Measurements from ENCODE around the gene PKNOX1. TPM values are rescaled to one million over a fixed set of nuclear protein-coding genes. Genes with fewer than 3 reads are reported as not detected.

PKNOX1 gene
- total and polyA plus RNA-seq, 9 of the 15 experiments (the other 6 are each of a cell fraction or from before 2014, with no cell fraction given), result 8.8 to 25.9 (median 13.2) TPM

- peaks cover 47% of the 10 kb centered on the region for H3K79me2 ChIP-seq (ENCODE audit: control insufficient read depth, insufficient read depth, low read length)
- intact Hi-C loops (cut with micrococcal nuclease) (no loop called here), in situ Hi-C loops (cut with MboI) (no loop called here)
- peak; percentile 48 for TF ChIP-seq POLR2G (IDR thresholded peaks at IDR 0.05; ENCODE audit: low read depth, low read length)
- TF ChIP-seq DMBX1 (CRISPR knock-in tag; IDR thresholded peaks at IDR 0.05; ENCODE audit: borderline replicate concordance), result no peak
- no peak for TF ChIP-seq PRDM10 (IDR thresholded peaks at IDR 0.05; ENCODE audit: partially characterized antibody)
- TF ChIP-seq BRCA1 (IDR thresholded peaks at IDR 0.05), result no peak
- no peak for TF ChIP-seq BRCA1 (CRISPR knock-in tag; IDR thresholded peaks at IDR 0.05)
- TF ChIP-seq TBP (optimal IDR thresholded peaks at IDR 0.05; ENCODE audit: low read depth, low read length), result no peak
- no peak for TF ChIP-seq CTCF (IDR thresholded peaks at IDR 0.05 in 2 of 3, conservative IDR thresholded peaks at IDR 0.05 in 1 of 3; ENCODE audit: insufficient read depth in 2 of 3, low read depth in 1 of 3, low read length in 3 of 3)
- TF ChIP-seq CBFA2T2 (conservative IDR thresholded peaks at IDR 0.05), result no peak
- H3K27me3 ChIP-seq (ENCODE audit: control insufficient read depth in 2 of 2, insufficient read depth in 2 of 2, low read length in 2 of 2), result no peaks in the 10 kb centered on the region
- 0 out of 2 replicates have a peak, but pooled peaks cover 3% of the 10 kb centered on the region for H3K9me3 ChIP-seq (replicated peaks; ENCODE audit: control insufficient read depth, insufficient read depth, low read depth, low read length)
- H3K4me2 ChIP-seq (ENCODE audit: insufficient read depth, low read length), result no peak overlapping the region
- BruUV-seq (replicated peaks), result no TSS peak
- DNase-seq (ENCODE audit: extremely low read depth in 1 of 4, low spot score in 3 of 4) (no peak), FAIRE-seq (no peak), ATAC-seq (no peak; the same call in 1 of the 3 replicates)
- H3K9me1 ChIP-seq (ENCODE audit: control insufficient read depth, insufficient read depth, low read length), result no peaks in the 10 kb centered on the region
- H4K20me1 ChIP-seq (replicated peaks; ENCODE audit: control insufficient read depth, insufficient read depth, low read length), result no peaks in the 10 kb centered on the region
- POLR2A ChIA-PET, result interaction anchor here (0.5 to 10.7 kb wide), 2 partner anchors 12 to 55 kb away, joined by 4 to 105 read pairs; no protein-coding TSS in a partner anchor
- CTCF ChIA-PET (ENCODE audit: low intra/inter-chr PET ratio), result no interaction called here
- H3K27ac ChIP-seq (ENCODE audit: extremely low read depth, low read depth, low read length), result no peak overlapping the region
- H3K9ac ChIP-seq (ENCODE audit: insufficient read depth in 1 of 2, low read depth in 2 of 2, low read length in 2 of 2), result peak overlapping the region in 1 of 2 experiments; percentile 59; a peak in 2 of 4 replicates
- 95% methylated on average over 4 of the region's 4 CpGs for WGBS (ENCODE audit: insufficient coverage, low coverage, missing lambda C conversion rate)
- no peak overlapping the region for H2AFZ ChIP-seq (ENCODE audit: low read depth, low read length)
- peaks cover 15 to 18% of the 10 kb centered on the region in 2 experiments for H3K4me1 ChIP-seq (replicated peaks in 1 of 2; ENCODE audit: control insufficient read depth in 2 of 2, insufficient read depth in 2 of 2, low read length in 2 of 2)
- H3K36me3 ChIP-seq (ENCODE audit: control insufficient read depth, insufficient read depth, low read length), result peaks cover 18% of the 10 kb centered on the region; the same call in 2 of the 3 replicates
- no peak overlapping the region for H3K4me3 ChIP-seq
Observed at GRCh38 chr21:42981862-42982261, 7.5 kb downstream of the PKNOX1 start.

Data from K562 (cell line).